ENCODE results near the gene OR4X1.
"Not testable (repeated sequence)": the region's sequence is repeated elsewhere in the genome, so short reads cannot be mapped to it uniquely, and the experiment has no call there.

The OR4X1 gene

GRCh38 chr11:48263423-48263911 lies at the start of gene OR4X1:
TSS of gene OR4X1 (plus strand) at chr11:48263861. CDS start at chr11:48263861, 0 bp downstream.
- DNase-seq (ENCODE audit: low read depth), result no peak

- DNase-seq (ENCODE audit: low read depth), result no peak
These were observed 47.2 kb upstream of the OR4X1 start, which contains the start of gene OR4B1 for GRCh38 chr11:48216510-48216909. TSS of gene OR4B1 (plus strand) at chr11:48216810. CDS start at chr11:48216810, 0 bp downstream.

- no peak for DNase-seq (ENCODE audit: low read depth)
These were observed 34.9 kb upstream of the OR4X1 start for GRCh38 chr11:48228761-48229160.

- DNase-seq (ENCODE audit: low read depth), result not testable (repeated sequence)
These were observed 33.6 kb upstream of the OR4X1 start for GRCh38 chr11:48230057-48230456.

- no peak for DNase-seq (ENCODE audit: low read depth)
These were observed 25.9 kb upstream of the OR4X1 start for GRCh38 chr11:48237727-48238126.

- no peak for DNase-seq (ENCODE audit: low read depth)
These were observed 21.2 kb upstream of the OR4X1 start for GRCh38 chr11:48242501-48242900.

- DNase-seq (ENCODE audit: low read depth), result no peak
These were observed 18.9 kb upstream of the OR4X1 start, which contains the start of gene OR4X2 for GRCh38 chr11:48244804-48245203. TSS of gene OR4X2 (plus strand) at chr11:48245104. CDS start at chr11:48245104, 0 bp downstream.

GRCh38 chr11:48248902-48249301 lies 14.8 kb upstream of the OR4X1 start:
- DNase-seq (ENCODE audit: low read depth), result no peak

GRCh38 chr11:48261600-48261999 lies 2.1 kb upstream of the OR4X1 start:
- DNase-seq (ENCODE audit: low read depth), result no peak

- DNase-seq (ENCODE audit: low read depth), result no peak
These were observed 7.0 kb downstream of the OR4X1 start for GRCh38 chr11:48270621-48271020.

GRCh38 chr11:48272606-48273005 lies 8.9 kb downstream of the OR4X1 start:
- DNase-seq (ENCODE audit: low read depth), result no peak

- DNase-seq (ENCODE audit: low read depth), result no peak
These were observed 42.3 kb downstream of the OR4X1 start, which contains the start of gene OR4S1 for GRCh38 chr11:48305923-48306322. TSS of gene OR4S1 (plus strand) at chr11:48306223. CDS start at chr11:48306223, 0 bp downstream.

GRCh38 chr11:48307760-48308386 lies 44.2 kb downstream of the OR4X1 start:
- peak; percentile 40 for DNase-seq (ENCODE audit: low read depth)

- DNase-seq (ENCODE audit: low read depth), result not testable (repeated sequence)
These were observed 49.9 kb downstream of the OR4X1 start for GRCh38 chr11:48313590-48313989.
